GM03348 (cell line): ENCODE data around the gene CFAP52.
"Not testable (repeated sequence)": the region's sequence is repeated elsewhere in the genome, so short reads cannot be mapped to it uniquely, and the experiment has no call there.

Experiments used
- DNase-seq: peaks from one replicate; pipeline ENCODE4 v3.0.0; 2012; ENCODE audit warnings: low spot score

Gene CFAP52

GRCh38 chr17:9645851-9646545 is 69.6 kb downstream of the CFAP52 start:
- peak; percentile 16 for DNase-seq

- DNase-seq = no peak
Measured at GRCh38 chr17:9646546-9646885, 70.1 kb downstream of the CFAP52 start.

DNA sequence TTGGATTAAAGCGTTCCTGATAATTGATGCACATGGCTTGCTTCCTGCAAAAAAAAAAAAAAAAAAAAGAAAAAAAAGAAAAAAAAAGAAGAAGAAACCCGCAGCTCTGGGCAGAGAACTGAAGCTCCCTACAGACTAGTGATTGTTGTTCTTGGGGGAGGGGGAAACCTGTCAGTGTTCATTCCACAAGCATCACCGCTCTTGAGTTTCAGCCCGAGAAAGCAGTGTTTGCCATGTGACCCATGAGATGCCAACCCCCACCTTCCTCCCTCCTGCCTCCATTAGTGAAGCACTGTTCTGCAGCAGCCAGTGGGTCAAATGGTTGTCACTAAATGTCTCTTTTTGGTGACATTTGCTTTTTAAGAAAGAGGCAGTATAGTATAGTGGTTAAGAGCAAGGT is 70.6 kb downstream of the CFAP52 start:
- DNase-seq = no peak

DNA sequence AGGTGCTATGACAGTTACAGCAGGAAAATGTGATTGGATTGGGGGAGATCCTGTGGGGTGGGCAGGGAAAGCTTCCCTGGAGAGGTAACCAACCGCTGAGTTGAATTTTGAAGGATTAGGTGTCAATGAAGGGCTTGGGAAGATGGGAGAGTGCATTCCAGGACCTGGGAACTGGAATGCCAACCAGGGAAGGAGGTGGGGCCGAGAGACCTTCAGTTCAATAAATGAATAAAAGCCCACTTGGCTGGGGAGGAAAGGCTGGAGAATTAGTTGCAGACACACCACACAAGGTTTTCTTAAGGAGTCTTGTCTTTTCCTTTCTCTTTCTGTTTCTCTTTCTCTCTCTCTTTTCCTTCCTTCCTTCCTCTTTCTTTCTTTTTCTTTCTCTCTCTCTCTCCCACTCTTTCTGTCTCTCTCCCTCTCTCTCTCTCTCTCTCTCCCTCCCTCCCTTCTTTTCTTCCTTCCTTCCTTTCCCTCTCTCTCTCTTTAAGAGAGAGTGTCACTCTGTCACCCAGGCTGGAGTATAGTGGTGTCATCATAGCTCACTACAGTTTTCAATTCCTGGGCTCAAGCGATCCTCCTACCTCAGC is 72.2 kb downstream of the CFAP52 start:
- no peak for DNase-seq

DNA sequence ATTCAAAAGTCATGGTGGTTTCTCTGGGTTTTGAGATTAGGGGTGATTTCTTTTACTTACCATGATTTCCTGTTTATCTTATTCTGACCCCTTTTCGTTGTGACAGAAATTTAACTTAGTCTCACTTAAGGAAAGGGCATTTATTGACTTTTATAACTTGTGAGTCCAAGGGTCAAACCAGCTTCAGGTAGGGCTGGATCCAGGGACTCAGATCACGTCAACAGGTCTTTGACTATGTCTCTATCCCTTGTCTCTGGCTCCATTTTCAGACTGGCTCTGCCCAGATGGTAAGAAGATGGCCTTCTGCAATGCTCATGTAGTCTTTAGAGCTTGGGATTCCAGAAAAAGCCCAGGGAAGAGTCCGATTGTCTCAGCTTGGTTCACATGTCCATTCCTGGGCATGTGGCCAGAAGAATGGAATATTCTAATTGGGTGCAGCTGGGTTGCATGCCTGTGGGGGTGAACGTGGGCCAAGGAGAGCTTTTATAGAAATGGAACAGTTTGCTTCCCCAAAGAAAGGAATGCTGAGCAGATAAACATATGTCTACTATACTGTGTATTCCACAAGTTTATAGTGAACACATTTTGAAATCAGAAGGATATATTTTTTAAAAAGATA is 82.3 kb downstream of the CFAP52 start:
- peak; percentile 50 for DNase-seq

DNA sequence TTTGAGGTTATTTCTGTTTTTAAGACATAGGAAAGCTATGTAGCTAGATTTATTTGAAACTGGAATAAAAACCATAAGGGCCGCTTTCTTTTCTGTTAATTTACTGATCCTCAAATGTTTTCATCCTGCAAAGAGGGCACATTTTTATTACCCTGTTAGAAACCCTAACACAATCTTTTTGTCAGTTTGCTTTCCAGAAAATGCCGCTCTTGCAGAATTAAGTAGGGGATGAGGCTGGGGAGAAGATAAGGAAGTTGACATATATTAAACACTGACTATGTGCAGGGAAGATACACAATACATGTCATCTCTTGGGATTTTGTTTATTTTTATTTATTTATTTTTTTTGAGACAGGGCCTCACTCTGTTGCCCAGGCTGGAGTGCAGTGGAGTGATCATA is 84.6 kb downstream of the CFAP52 start:
- DNase-seq = no peak

GRCh38 chr17:9663511-9663910 is 87.1 kb downstream of the CFAP52 start:
- not testable (repeated sequence) for DNase-seq

- DNase-seq = no peak
Measured at GRCh38 chr17:9666461-9667050, 90.1 kb downstream of the CFAP52 start.

GRCh38 chr17:9668517-9668916 is 92.1 kb downstream of the CFAP52 start:
- DNase-seq = no peak

DNA sequence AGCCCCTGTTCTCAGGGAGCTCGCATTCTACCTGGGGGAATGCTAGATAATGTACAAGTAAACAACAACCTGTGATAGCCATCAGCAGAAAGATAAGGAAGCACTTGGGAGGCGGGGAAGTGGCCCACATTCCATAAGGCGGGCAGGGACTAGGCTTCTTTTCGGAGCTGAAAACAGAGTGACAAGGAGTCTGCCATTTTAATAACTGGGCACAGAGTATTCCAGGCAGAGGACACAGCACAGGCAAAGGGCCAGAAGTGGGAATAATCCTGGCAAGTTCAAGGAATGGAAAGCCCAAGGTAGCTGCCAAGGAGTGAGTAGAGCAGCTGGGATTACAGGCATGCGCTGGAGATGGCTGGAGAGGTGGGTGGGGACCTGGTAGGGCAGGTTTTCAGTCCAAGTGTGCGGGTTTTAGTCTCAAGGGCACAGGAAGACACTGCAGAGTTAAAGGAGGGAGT is 93.1 kb downstream of the CFAP52 start:
- DNase-seq = no peak

GRCh38 chr17:9670596-9670995 is 94.2 kb downstream of the CFAP52 start:
- DNase-seq = no peak

- DNase-seq = no peak
Measured at GRCh38 chr17:9671559-9671958, 95.1 kb downstream of the CFAP52 start.

- DNase-seq = no peak
Measured at GRCh38 chr17:9672266-9672665, 95.8 kb downstream of the CFAP52 start.

DNA sequence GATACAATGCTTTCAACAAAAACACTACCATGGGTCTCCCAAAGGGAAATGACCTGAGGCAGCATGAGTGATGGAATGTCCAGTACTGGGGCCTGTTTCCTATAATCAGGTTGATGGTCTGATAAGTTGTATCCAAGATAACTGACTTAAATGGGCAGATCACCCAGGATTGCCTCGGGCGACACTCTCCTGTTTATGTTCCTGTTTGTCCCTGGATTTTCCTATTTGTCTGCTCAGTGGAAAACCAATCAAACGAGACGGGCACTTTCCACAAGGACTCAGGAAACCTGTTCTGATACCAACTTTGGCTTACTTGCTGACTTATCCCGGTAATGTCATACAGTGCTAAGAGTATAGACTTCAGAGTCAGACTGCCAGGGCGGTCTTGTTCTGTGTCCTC is 96.2 kb downstream of the CFAP52 start:
- no peak for DNase-seq

DNA sequence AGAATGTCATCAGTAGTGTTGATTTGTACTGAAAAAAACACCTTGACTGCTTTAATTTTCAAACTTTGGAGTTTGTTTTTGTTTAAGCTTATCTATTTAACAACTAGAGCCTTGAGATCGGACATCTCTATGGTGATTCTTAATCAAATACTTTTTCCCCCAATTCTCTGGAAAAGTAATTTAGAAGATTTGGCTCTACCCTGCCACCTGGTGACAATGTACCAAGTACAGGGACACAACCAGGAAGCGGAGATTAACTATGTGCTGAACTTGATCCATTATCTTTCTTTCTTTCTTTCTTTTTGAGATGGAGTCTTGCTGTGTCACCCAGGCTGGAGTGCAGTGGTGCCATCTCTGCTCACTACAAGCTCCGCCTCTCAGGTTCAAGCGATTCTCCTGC is 99.6 kb downstream of the CFAP52 start:
- no peak for DNase-seq

GRCh38 chr17:9676820-9677310 is 100.4 kb downstream of the CFAP52 start:
- peak; percentile 18 for DNase-seq

DNA sequence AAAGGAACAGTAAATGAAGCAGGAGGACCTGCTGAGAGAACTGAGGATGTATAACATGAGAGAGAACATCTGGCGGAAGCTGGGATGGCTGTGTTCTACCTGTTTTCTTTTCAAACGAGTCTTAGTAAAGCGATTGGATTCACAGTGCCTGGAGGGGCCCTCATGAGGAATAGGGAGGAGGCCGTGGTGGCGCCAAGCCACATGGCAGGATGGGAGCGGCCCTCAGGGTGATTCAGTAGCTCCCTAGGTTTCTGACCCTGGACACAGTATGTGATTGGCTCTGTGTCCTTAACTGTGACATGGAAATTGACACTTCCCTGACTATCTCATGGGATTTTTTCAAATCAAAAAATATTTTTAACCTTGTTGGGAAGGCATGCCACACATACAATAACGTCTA is 101.0 kb downstream of the CFAP52 start:
- DNase-seq = no peak

DNA sequence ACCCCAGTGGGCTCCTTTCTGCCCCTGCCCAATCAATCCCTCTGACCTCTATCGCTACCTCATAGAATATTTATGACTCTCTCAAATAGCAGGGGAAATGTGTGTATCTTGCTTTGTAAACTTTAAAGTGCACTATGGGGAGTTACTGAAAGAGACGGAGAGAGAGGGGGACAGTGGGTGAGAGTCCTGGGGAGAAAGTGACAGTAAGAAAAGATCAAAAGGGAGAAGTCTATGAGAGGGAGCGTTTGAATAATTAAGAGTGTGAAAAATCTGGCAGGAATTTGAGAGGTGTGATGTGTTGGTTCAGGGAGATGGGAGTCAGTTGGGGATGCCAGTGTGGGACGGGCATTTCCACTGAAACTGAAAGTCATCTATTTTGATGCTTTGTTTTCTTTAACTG is 101.5 kb downstream of the CFAP52 start:
- no peak for DNase-seq

DNA sequence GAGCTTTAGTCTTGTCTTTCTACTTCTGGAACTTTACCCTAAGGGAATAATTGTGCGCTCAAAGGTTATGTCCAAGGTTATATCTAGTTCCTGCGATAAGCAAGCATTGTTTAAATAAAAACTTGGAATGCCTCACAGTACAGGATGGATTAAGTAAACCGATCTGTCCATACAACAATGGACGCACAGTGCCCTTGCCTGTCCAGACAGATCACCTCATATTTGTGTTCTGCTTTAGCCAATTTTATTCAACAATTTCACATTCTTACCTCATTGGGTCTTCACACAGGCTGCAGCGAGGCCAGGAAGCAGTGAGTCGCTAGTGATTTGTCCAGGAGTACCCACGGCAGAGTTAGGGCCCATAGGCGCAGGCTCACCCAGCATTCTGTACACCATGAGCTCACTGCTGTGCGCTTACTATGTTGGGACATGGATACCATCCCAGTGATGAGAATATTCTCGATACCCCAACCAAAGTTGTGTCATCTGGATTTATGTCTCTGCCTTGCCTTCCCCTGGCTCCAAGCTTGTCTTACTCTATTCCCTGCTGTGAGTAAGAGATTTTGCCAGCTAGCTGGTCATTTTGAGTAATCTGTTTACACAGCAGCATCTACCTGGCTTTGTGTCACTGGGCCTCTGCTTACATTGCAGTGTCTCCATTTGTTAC is 108.6 kb downstream of the CFAP52 start:
- no peak for DNase-seq
